NCI-H526 treated with DMSO at 0.1 percent for 48 hours (cell line): ENCODE measurements around the gene HSPB6.
"Not testable (repeated sequence)": the region's sequence is repeated elsewhere in the genome, so short reads cannot be mapped to it uniquely, and the experiment has no call there.

Experiments used
- DNase-seq: peaks from one replicate; lab custom pipeline; 2025; lab: John Stamatoyannopoulos, UW

HSPB6 gene

GRCh38 chr19:35756377-35757230, at the start of gene HSPB6:
TSS of gene HSPB6 (minus strand) at chr19:35757029. CDS start at chr19:35757008, 21 bp downstream.
- DNase-seq: no peak

GRCh38 chr19:35806597-35806996, 49.8 kb upstream of the HSPB6 start:
- DNase-seq: no peak

- no peak for DNase-seq
Observed at GRCh38 chr19:35805526-35806102, 48.8 kb upstream of the HSPB6 start.

- no peak for DNase-seq
Observed at GRCh38 chr19:35801828-35802227, 45.0 kb upstream of the HSPB6 start.

- DNase-seq: no peak
Observed at GRCh38 chr19:35797663-35798062, 40.8 kb upstream of the HSPB6 start.

GRCh38 chr19:35796645-35797542, 40.1 kb upstream of the HSPB6 start:
- no peak for DNase-seq

- not testable (repeated sequence) for DNase-seq
Observed at GRCh38 chr19:35795564-35795963, 38.7 kb upstream of the HSPB6 start.

GRCh38 chr19:35793381-35794165, 36.7 kb upstream of the HSPB6 start:
- DNase-seq: no peak

- no peak for DNase-seq
Observed at GRCh38 chr19:35792888-35793287, 36.1 kb upstream of the HSPB6 start.

- DNase-seq: no peak
Observed at GRCh38 chr19:35792312-35792711, 35.5 kb upstream of the HSPB6 start.

GRCh38 chr19:35791814-35792279, 35.0 kb upstream of the HSPB6 start:
- DNase-seq: no peak

GRCh38 chr19:35790981-35791813, 34.4 kb upstream of the HSPB6 start:
- peak; percentile 20 for DNase-seq

- no peak for DNase-seq
Observed at GRCh38 chr19:35789978-35790944, 33.4 kb upstream of the HSPB6 start.

- no peak for DNase-seq
Observed at GRCh38 chr19:35789195-35789977, 32.6 kb upstream of the HSPB6 start.

- no peak for DNase-seq
Observed at GRCh38 chr19:35788205-35788960, 31.6 kb upstream of the HSPB6 start.

GRCh38 chr19:35787227-35787799, 30.5 kb upstream of the HSPB6 start:
- no peak for DNase-seq
